ENCODE data around the gene SCAMP2.
A peak's percentile ranks its signal among the peaks of the same experiment; 100 is the strongest.

SCAMP2 gene

DNA sequence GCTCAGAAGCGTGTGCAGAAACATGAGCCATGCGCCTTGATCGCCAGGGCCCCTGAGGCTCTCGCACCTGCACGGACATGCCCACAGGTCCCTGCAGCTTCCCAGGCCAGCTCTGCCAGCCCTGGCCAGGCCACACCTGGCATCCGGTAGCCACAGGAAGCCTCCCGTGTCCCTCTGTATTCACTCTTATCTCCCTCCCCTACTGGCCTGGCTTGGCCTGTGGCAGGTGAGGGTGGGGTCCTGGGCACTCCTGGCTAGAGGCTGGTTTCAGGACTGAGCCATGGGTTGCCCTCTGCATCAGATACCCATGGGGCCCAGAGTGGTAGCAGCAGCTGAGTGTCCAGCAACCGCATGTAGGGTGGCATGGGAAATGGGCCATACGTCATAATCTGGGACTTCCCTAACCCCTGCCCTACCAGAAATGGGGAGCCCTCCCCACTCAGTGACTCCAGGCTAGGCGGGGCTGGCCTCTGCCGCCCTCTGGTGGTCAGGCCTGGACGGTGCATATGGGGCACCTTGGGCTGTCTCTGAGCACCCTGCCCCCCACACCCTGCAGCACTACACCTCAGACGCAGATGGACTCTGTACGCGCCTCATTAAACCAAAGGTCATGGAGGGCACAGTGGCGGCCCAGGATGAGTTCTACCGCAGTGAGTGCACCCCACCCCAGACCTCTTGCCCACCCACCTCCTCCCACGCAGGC lies 73.2 kb downstream of the SCAMP2 start:
- H3K27ac ChIP-seq (ENCODE audit: low read length), result peak overlapping the region; percentile 72
- H2AFZ ChIP-seq (ENCODE audit: low read depth, low read length), result no peak overlapping the region
- peak overlapping the region; percentile 2; the same call in 1 of the 2 replicates for H3K4me3 ChIP-seq (ENCODE audit: low read length)
- H3K9me3 ChIP-seq (ENCODE audit: insufficient read depth, low read length), result no peaks in the 10 kb centered on the region
- peaks cover 90% of the 10 kb centered on the region for H4K20me1 ChIP-seq (ENCODE audit: insufficient read depth, low read length)
- peaks cover 87% of the 10 kb centered on the region for H3K36me3 ChIP-seq (replicated peaks; ENCODE audit: low read depth, low read length)
- peak overlapping the region; percentile 61 for H3K4me2 ChIP-seq (ENCODE audit: low read length)
- peaks cover 69% of the 10 kb centered on the region for H3K79me2 ChIP-seq (ENCODE audit: low read length)
- H3K27me3 ChIP-seq (ENCODE audit: low read depth, low read length), result no peaks in the 10 kb centered on the region
- no peak for TF ChIP-seq EZH2phosphoT487 (IDR thresholded peaks at IDR 0.05; ENCODE audit: low read depth)
- TF ChIP-seq, protein P1, sequence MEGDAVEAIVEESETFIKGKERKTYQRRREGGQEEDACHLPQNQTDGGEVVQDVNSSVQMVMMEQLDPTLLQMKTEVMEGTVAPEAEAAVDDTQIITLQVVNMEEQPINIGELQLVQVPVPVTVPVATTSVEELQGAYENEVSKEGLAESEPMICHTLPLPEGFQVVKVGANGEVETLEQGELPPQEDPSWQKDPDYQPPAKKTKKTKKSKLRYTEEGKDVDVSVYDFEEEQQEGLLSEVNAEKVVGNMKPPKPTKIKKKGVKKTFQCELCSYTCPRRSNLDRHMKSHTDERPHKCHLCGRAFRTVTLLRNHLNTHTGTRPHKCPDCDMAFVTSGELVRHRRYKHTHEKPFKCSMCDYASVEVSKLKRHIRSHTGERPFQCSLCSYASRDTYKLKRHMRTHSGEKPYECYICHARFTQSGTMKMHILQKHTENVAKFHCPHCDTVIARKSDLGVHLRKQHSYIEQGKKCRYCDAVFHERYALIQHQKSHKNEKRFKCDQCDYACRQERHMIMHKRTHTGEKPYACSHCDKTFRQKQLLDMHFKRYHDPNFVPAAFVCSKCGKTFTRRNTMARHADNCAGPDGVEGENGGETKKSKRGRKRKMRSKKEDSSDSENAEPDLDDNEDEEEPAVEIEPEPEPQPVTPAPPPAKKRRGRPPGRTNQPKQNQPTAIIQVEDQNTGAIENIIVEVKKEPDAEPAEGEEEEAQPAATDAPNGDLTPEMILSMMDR (IDR thresholded peaks at IDR 0.05; ENCODE audit: low read depth, low read length), result peak; percentile 95
- peak overlapping the region; percentile 44; the same call in 1 of the 2 replicates for H3K9ac ChIP-seq (ENCODE audit: low read length)
- H3K4me1 ChIP-seq (ENCODE audit: low read length), result peaks cover 57% of the 10 kb centered on the region

DNA sequence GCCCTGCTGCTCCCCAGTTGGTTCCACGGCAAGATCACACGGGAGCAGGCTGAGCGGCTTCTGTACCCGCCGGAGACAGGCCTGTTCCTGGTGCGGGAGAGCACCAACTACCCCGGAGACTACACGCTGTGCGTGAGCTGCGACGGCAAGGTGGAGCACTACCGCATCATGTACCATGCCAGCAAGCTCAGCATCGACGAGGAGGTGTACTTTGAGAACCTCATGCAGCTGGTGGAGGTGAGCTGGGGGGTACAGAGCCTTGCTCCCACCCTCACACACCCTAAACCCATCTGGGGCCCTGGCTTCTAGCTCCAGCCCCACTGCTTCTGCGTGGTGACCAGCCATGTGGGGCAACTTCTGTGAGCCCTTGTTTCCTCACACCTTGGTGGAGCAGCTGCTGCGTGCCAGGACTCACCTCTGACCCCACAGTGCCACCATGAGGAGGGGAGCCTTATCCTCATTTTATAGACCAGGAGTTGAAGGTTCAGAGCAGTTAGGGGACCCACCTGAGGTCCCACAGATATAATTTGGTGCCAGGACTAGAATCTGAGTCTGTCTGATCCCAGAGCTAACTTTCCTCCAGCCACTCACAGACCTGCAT lies 73.8 kb downstream of the SCAMP2 start:
- Histone ChIP-seq H3K4me3 (ENCODE audit: low read length) (no peak overlapping the region), H3K27me3 (ENCODE audit: low read depth, low read length) (no peaks in the 10 kb centered on the region), H3K9me3 (ENCODE audit: insufficient read depth, low read length) (no peaks in the 10 kb centered on the region), H3K9ac (ENCODE audit: low read length) (peak overlapping the region; percentile 34; the same call in 1 of the 2 replicates), H3K79me2 (ENCODE audit: low read length) (peaks cover 75% of the 10 kb centered on the region), H4K20me1 (ENCODE audit: insufficient read depth, low read length) (peaks cover 96% of the 10 kb centered on the region), H2AFZ (ENCODE audit: low read depth, low read length) (no peak overlapping the region), H3K4me1 (ENCODE audit: low read length) (peaks cover 64% of the 10 kb centered on the region), H3K36me3 (replicated peaks; ENCODE audit: low read depth, low read length) (peaks cover 87% of the 10 kb centered on the region), H3K4me2 (ENCODE audit: low read length) (peak overlapping the region; percentile 61), H3K27ac (ENCODE audit: low read length) (peak overlapping the region; percentile 72)
- TF ChIP-seq, protein P1 (IDR thresholded peaks at IDR 0.05; ENCODE audit: low read depth, low read length), result peak; percentile 45
- no peak for TF ChIP-seq EZH2phosphoT487 (IDR thresholded peaks at IDR 0.05; ENCODE audit: low read depth)

DNA sequence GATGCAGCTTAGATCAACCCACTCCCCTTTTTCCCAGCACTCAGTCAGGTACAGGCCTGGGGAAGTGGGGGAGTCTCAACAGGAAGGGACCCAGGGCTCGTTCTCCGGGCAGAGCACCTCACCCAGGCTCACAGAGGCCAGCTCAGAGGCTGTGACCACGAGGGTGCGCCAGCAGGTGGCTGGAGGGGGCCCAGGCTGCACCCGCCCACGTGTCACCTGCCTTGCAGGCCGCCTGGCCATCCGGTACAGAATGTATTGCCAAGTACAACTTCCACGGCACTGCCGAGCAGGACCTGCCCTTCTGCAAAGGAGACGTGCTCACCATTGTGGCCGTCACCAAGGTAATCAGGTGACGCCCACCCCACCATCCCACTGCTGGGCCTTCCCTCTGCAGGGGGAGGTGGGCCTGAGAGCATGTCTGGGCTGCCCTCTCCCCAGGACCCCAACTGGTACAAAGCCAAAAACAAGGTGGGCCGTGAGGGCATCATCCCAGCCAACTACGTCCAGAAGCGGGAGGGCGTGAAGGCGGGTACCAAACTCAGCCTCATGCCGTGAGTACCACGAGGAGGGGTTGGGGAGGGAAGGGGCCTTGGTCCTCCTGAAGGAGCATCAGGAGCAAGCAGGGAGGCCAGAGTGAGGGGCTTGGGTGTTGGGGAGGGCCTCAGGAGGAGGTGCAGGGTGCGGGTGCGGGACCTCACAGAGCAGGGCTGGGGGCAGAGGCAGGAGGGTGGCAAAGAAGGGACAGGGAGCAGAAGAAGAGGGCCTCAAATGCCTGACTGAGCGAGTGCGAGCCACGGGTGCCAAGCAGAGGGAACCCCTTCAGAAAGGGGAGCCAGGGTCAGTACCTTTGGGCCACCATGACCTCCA lies 74.5 kb downstream of the SCAMP2 start:
- Histone ChIP-seq H3K9ac (ENCODE audit: low read length) (peak overlapping the region; percentile 34), H3K4me2 (ENCODE audit: low read length) (peak overlapping the region; percentile 61), H3K79me2 (ENCODE audit: low read length) (peaks cover 83% of the 10 kb centered on the region)

More for the DNA sequence above, 74.5 kb downstream of the SCAMP2 start:
- Histone ChIP-seq H3K4me1 (ENCODE audit: low read length) (peaks cover 71% of the 10 kb centered on the region), H3K27ac (ENCODE audit: low read length) (peak overlapping the region; percentile 72), H3K36me3 (replicated peaks; ENCODE audit: low read depth, low read length) (peaks cover 82% of the 10 kb centered on the region), H2AFZ (ENCODE audit: low read depth, low read length) (no peak overlapping the region), H3K9me3 (ENCODE audit: insufficient read depth, low read length) (no peaks in the 10 kb centered on the region), H3K27me3 (ENCODE audit: low read depth, low read length) (no peaks in the 10 kb centered on the region), H4K20me1 (ENCODE audit: insufficient read depth, low read length) (peaks cover 95% of the 10 kb centered on the region), H3K4me3 (ENCODE audit: low read length) (peak overlapping the region; percentile 5; the same call in 1 of the 2 replicates)
- TF ChIP-seq, protein P1 (IDR thresholded peaks at IDR 0.05; ENCODE audit: low read depth, low read length), result peak; percentile 36
- TF ChIP-seq EZH2phosphoT487 (IDR thresholded peaks at IDR 0.05; ENCODE audit: low read depth), result no peak
